ENCODE measurements around the gene C9orf85.

The C9orf85 gene

GRCh38 chr9:71928806-71929205, 17.4 kb downstream of the C9orf85 start:
- TF ChIP-seq CTCF (IDR thresholded peaks at IDR 0.05; ENCODE audit: insufficient read depth, low read length), result no peak
- no peak for TF ChIP-seq REST (IDR thresholded peaks at IDR 0.05; ENCODE audit: insufficient replicate concordance, low read depth)
- no peak for TF ChIP-seq GABPA (IDR thresholded peaks at IDR 0.05; ENCODE audit: low read depth)
- no peak for TF ChIP-seq SPI1 (IDR thresholded peaks at IDR 0.05; ENCODE audit: borderline replicate concordance, low read depth)
- TF ChIP-seq POLR2AphosphoS5 (IDR thresholded peaks at IDR 0.05; ENCODE audit: low read depth), result no peak
- H3K27ac ChIP-seq (replicated peaks), result no peak overlapping the region
- no peaks in the 10 kb centered on the region for H3K27me3 ChIP-seq (ENCODE audit: insufficient read depth, poor library complexity, severe bottlenecking)
- DNase-seq (ENCODE audit: low read depth in 1 of 2, low spot score in 1 of 2), result no peak
- no peak overlapping the region for H3K4me3 ChIP-seq (replicated peaks; ENCODE audit: insufficient read depth, low read length)

GRCh38 chr9:71929223-71929622, 17.8 kb downstream of the C9orf85 start:
- DNase-seq (ENCODE audit: low read depth in 1 of 2, low spot score in 1 of 2), result no peak
- TF ChIP-seq GABPA (IDR thresholded peaks at IDR 0.05; ENCODE audit: low read depth), result no peak
- TF ChIP-seq POLR2AphosphoS5 (IDR thresholded peaks at IDR 0.05; ENCODE audit: low read depth), result no peak
- TF ChIP-seq CTCF (IDR thresholded peaks at IDR 0.05; ENCODE audit: insufficient read depth, low read length), result no peak
- no peak for TF ChIP-seq SPI1 (IDR thresholded peaks at IDR 0.05; ENCODE audit: borderline replicate concordance, low read depth)
- TF ChIP-seq REST (IDR thresholded peaks at IDR 0.05; ENCODE audit: insufficient replicate concordance, low read depth), result no peak

GRCh38 chr9:71929791-71930440, 18.5 kb downstream of the C9orf85 start:
- Histone ChIP-seq H3K27me3 (ENCODE audit: insufficient read depth, poor library complexity, severe bottlenecking) (no peaks in the 10 kb centered on the region), H3K27ac (replicated peaks) (no peak overlapping the region), H3K4me3 (replicated peaks; ENCODE audit: insufficient read depth, low read length) (no peak overlapping the region)
- DNase-seq (ENCODE audit: low read depth in 1 of 2, low spot score in 1 of 2), result no peak
- no peak for TF ChIP-seq SPI1 (IDR thresholded peaks at IDR 0.05; ENCODE audit: borderline replicate concordance, low read depth)
- TF ChIP-seq POLR2AphosphoS5 (IDR thresholded peaks at IDR 0.05; ENCODE audit: low read depth), result no peak
- no peak for TF ChIP-seq GABPA (IDR thresholded peaks at IDR 0.05; ENCODE audit: low read depth)

More at GRCh38 chr9:71929223-71929622, 17.8 kb downstream of the C9orf85 start:
- H3K27me3 ChIP-seq (ENCODE audit: insufficient read depth, poor library complexity, severe bottlenecking), result no peaks in the 10 kb centered on the region
- no peak overlapping the region for H3K4me3 ChIP-seq (replicated peaks; ENCODE audit: insufficient read depth, low read length)
- no peak overlapping the region for H3K27ac ChIP-seq (replicated peaks)

GRCh38 chr9:71931166-71931565, 19.7 kb downstream of the C9orf85 start:
- Histone ChIP-seq H3K4me3 (replicated peaks; ENCODE audit: insufficient read depth, low read length) (no peak overlapping the region), H3K27me3 (ENCODE audit: insufficient read depth, poor library complexity, severe bottlenecking) (no peaks in the 10 kb centered on the region), H3K27ac (replicated peaks) (no peak overlapping the region)
- no peak for DNase-seq (ENCODE audit: low read depth in 1 of 2, low spot score in 1 of 2)
- no peak for TF ChIP-seq POLR2AphosphoS5 (IDR thresholded peaks at IDR 0.05; ENCODE audit: low read depth)
- no peak for TF ChIP-seq GABPA (IDR thresholded peaks at IDR 0.05; ENCODE audit: low read depth)
- no peak for TF ChIP-seq CTCF (IDR thresholded peaks at IDR 0.05; ENCODE audit: insufficient read depth, low read length)
- no peak for TF ChIP-seq REST (IDR thresholded peaks at IDR 0.05; ENCODE audit: insufficient replicate concordance, low read depth)
- TF ChIP-seq SPI1 (IDR thresholded peaks at IDR 0.05; ENCODE audit: borderline replicate concordance, low read depth), result no peak

All from HL-60 (cell line).